NCI-H1105 treated with DMSO at 0.1 percent for 48 hours (cell line): ENCODE results near the gene IMMP1L.
"Not testable (repeated sequence)": the region's sequence is repeated elsewhere in the genome, so short reads cannot be mapped to it uniquely, and the experiment has no call there.

Experiments
- DNase-seq: peaks from one replicate; lab custom pipeline; 2025; lab: John Stamatoyannopoulos, UW

Gene IMMP1L

GRCh38 chr11:31509429-31510345 is at the start of gene IMMP1L, which contains the start of gene ELP4:
IMMP1L (minus strand) TSS chr11:31509622; CDS start chr11:31463276, 46,346 bp downstream.
ELP4 (plus strand) TSS chr11:31509767; CDS start chr11:31509785, 18 bp downstream.
- DNase-seq, result peak; percentile 98

- DNase-seq, result no peak
These were observed 48.6 kb upstream of the IMMP1L start for GRCh38 chr11:31558001-31558400.

GRCh38 chr11:31555938-31556337 is 46.5 kb upstream of the IMMP1L start:
- no peak for DNase-seq

- DNase-seq, result no peak
These were observed 33.4 kb upstream of the IMMP1L start for GRCh38 chr11:31542862-31543261.

GRCh38 chr11:31535479-31535878 is 26.1 kb upstream of the IMMP1L start:
- DNase-seq, result no peak

GRCh38 chr11:31531293-31531692 is 21.9 kb upstream of the IMMP1L start:
- no peak for DNase-seq

GRCh38 chr11:31529701-31530100 is 20.3 kb upstream of the IMMP1L start:
- no peak for DNase-seq

- no peak for DNase-seq
These were observed 19.8 kb upstream of the IMMP1L start for GRCh38 chr11:31529189-31529588.

GRCh38 chr11:31521497-31522150 is 12.2 kb upstream of the IMMP1L start:
- no peak for DNase-seq

GRCh38 chr11:31512117-31512516 is 2.7 kb upstream of the IMMP1L start:
- no peak for DNase-seq

- DNase-seq, result peak; percentile 33
These were observed 382 bp downstream of the IMMP1L start for GRCh38 chr11:31509051-31509428.

- no peak for DNase-seq
These were observed 8.9 kb downstream of the IMMP1L start for GRCh38 chr11:31500560-31500959.

GRCh38 chr11:31499576-31500178 is 9.7 kb downstream of the IMMP1L start:
- no peak for DNase-seq

- DNase-seq, result not testable (repeated sequence)
These were observed 15.7 kb downstream of the IMMP1L start for GRCh38 chr11:31493762-31494161.

GRCh38 chr11:31493235-31493634 is 16.2 kb downstream of the IMMP1L start:
- DNase-seq, result no peak

- no peak for DNase-seq
These were observed 17.0 kb downstream of the IMMP1L start for GRCh38 chr11:31492320-31492913.

GRCh38 chr11:31487848-31488247 is 21.6 kb downstream of the IMMP1L start:
- peak; percentile 54 for DNase-seq

- no peak for DNase-seq
These were observed 24.9 kb downstream of the IMMP1L start for GRCh38 chr11:31484497-31484896.

GRCh38 chr11:31480930-31481329 is 28.5 kb downstream of the IMMP1L start:
- no peak for DNase-seq

GRCh38 chr11:31479066-31479465 is 30.4 kb downstream of the IMMP1L start:
- no peak for DNase-seq

GRCh38 chr11:31478223-31478590 is 31.2 kb downstream of the IMMP1L start:
- no peak for DNase-seq

- DNase-seq, result no peak
These were observed 31.7 kb downstream of the IMMP1L start for GRCh38 chr11:31477528-31478222.
